Measurements from ENCODE around the gene PDGFRB. TPM values are rescaled to one million over a fixed set of nuclear protein-coding genes. Genes with fewer than 3 reads are reported as not detected.

The PDGFRB gene
- total and polyA plus RNA-seq, 2 of the 8 experiments (the other 6 are each of a cell fraction or from before 2014, with no cell fraction given) = 4.2 to 13.7 TPM

GRCh38 chr5:150149618-150150017, 6.0 kb downstream of the PDGFRB start:
- Histone ChIP-seq H4K20me1 (replicated peaks in 1 of 2; ENCODE audit: control insufficient read depth in 1 of 2, insufficient read depth in 2 of 2, low read length in 2 of 2) (no peaks in the 10 kb centered on the region), H3K23me2 (ENCODE audit: low read depth, low read length) (no peaks in the 10 kb centered on the region), H2BK5ac (ENCODE audit: low read depth, low read length) (no peak overlapping the region), H3K9ac (replicated peaks in 1 of 4; ENCODE audit: extremely low read depth in 1 of 4, low read depth in 3 of 4, low read length in 3 of 4) (no peak overlapping the region), H4K8ac (ENCODE audit: extremely low read depth, insufficient read depth, low read length) (no peak overlapping the region), H3K36me3 (ENCODE audit: control insufficient read depth in 2 of 4, insufficient read depth in 4 of 4, low read length in 3 of 4) (no peaks in the 10 kb centered on the region), H2BK20ac (ENCODE audit: low read length) (no peak overlapping the region), H3K79me1 (ENCODE audit: low read depth, low read length) (no peaks in the 10 kb centered on the region; the same call in 1 of the 2 replicates), H3K23ac (ENCODE audit: insufficient read length) (no peak overlapping the region), H2BK12ac (ENCODE audit: low read depth, low read length) (no peak overlapping the region), H3K27ac (ENCODE audit: low read depth, low read length) (no peak overlapping the region), H3K4me2 (ENCODE audit: insufficient read depth in 1 of 2, low read depth in 2 of 2, low read length in 2 of 2) (no peak overlapping the region), H2BK120ac (replicated peaks; ENCODE audit: low read depth, low read length) (no peak overlapping the region), H3K4me1 (replicated peaks in 1 of 4; ENCODE audit: control insufficient read depth in 3 of 4, insufficient read depth in 4 of 4, low read length in 3 of 4) (peaks cover 4 to 14% (median 6%) of the 10 kb centered on the region in 4 experiments), H3K4ac (replicated peaks; ENCODE audit: insufficient read length, low read depth, low read length) (no peak overlapping the region), H4K91ac (replicated peaks; ENCODE audit: insufficient read length, low read length) (no peak overlapping the region), H2AK5ac (ENCODE audit: low read depth, low read length) (no peak overlapping the region), H3K18ac (ENCODE audit: extremely low read depth, low read length) (no peak overlapping the region), H3K56ac (replicated peaks; ENCODE audit: insufficient read length, low read depth, low read length) (no peak overlapping the region), H3K79me2 (ENCODE audit: control insufficient read depth in 1 of 2, insufficient read depth in 2 of 2, low read length in 2 of 2) (no peaks in the 10 kb centered on the region), H3K4me3 (ENCODE audit: extremely low read depth in 1 of 4, insufficient read depth in 2 of 4, low read depth in 3 of 4, low read length in 4 of 4) (no peak overlapping the region), H4K5ac (ENCODE audit: insufficient read length, low read depth, low read length) (no peak overlapping the region), H3K14ac (ENCODE audit: insufficient read length) (no peak overlapping the region), H2BK15ac (ENCODE audit: low read length) (no peak overlapping the region), H2AFZ (ENCODE audit: low read length) (no peak overlapping the region), H3K9me3 (ENCODE audit: insufficient read depth in 2 of 2, low read depth in 1 of 2, low read length in 1 of 2) (no peaks in the 10 kb centered on the region), H3K27me3 (replicated peaks in 1 of 4; ENCODE audit: control insufficient read depth in 3 of 4, extremely low read depth in 1 of 4, insufficient read depth in 3 of 4, low read length in 3 of 4) (no peaks in the 10 kb centered on the region; a peak in 1 of 7 replicates)
- no peak for TF ChIP-seq SP1 (IDR thresholded peaks at IDR 0.05; ENCODE audit: low read depth, low read length)
- no peak for TF ChIP-seq TCF12 (IDR thresholded peaks at IDR 0.05; ENCODE audit: low read depth, low read length)
- TF ChIP-seq CREB1 (IDR thresholded peaks at IDR 0.05) = no peak
- TF ChIP-seq KDM4A (IDR thresholded peaks at IDR 0.05; ENCODE audit: low read depth, low read length, severe bottlenecking) = no peak
- CTCF ChIA-PET (ENCODE audit: partially characterized antibody) = interaction anchor here (1.1 to 4.0 kb wide), 6 partner anchors 9 to 27 kb away, joined by 3 to 17 read pairs (median 6); no protein-coding TSS in a partner anchor
- no peak for DNase-seq (ENCODE audit: low read depth in 1 of 2, low spot score in 2 of 2)
- POLR2A ChIA-PET (ENCODE audit: partially characterized antibody) = interaction anchor here (1.9 kb wide), 1 partner anchor 10 kb away, joined by 9 read pairs; no protein-coding TSS in a partner anchor
- no peak for FAIRE-seq

All from H1 (cell line).